DND-41 (cell line): Measurements from ENCODE around the gene NOS1AP.
"Not testable (repeated sequence)": the region's sequence is repeated elsewhere in the genome, so short reads cannot be mapped to it uniquely, and the experiment has no call there.

ENCODE experiments used
- EZH2 ChIP-seq: IDR thresholded peaks from 3 replicates; pipeline ENCODE4 v1.6.1; 2012; ENCODE audit warnings: borderline replicate concordance, low read depth, mild to moderate bottlenecking, moderate library complexity, low read length, inconsistent platforms; ENCODE audit not compliant: severe bottlenecking
- TF ChIP-seq, protein P1 (sequence below): IDR thresholded peaks from 2 replicates; pipeline ENCODE4 v1.5.1; 2012; ENCODE audit warnings: borderline replicate concordance, low read length, moderate library complexity, mild to moderate bottlenecking; ENCODE audit not compliant: poor library complexity, severe bottlenecking; ENCODE audit errors: extremely low read depth

DNA sequence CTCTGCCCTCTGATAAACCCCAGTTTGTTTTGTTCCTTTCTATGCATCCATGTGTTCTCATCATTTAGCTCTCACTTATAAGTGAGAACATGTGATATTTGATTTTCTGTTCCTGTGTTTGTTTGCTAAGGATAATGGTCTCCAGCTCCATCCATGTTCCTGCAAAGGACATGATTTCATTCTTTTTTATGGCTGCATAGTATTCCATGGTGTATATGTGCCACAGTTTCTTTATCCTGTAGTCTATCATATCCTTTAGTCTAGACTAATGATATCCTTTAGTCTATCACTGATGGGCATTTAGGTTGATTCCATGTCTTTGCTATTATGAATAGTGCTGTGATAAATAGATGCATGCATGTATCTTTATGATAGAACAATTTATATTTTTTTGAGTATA, 131.6 kb downstream of the NOS1AP start:
- TF ChIP-seq, protein P1, sequence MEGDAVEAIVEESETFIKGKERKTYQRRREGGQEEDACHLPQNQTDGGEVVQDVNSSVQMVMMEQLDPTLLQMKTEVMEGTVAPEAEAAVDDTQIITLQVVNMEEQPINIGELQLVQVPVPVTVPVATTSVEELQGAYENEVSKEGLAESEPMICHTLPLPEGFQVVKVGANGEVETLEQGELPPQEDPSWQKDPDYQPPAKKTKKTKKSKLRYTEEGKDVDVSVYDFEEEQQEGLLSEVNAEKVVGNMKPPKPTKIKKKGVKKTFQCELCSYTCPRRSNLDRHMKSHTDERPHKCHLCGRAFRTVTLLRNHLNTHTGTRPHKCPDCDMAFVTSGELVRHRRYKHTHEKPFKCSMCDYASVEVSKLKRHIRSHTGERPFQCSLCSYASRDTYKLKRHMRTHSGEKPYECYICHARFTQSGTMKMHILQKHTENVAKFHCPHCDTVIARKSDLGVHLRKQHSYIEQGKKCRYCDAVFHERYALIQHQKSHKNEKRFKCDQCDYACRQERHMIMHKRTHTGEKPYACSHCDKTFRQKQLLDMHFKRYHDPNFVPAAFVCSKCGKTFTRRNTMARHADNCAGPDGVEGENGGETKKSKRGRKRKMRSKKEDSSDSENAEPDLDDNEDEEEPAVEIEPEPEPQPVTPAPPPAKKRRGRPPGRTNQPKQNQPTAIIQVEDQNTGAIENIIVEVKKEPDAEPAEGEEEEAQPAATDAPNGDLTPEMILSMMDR, result not testable (repeated sequence)
- not testable (repeated sequence) for TF ChIP-seq EZH2
